Activated CD4-positive, alpha-beta T cell treated with anti-CD3 and anti-CD28 coated beads, Interleukin-2, amount 50 U/mL, for 16 hours (primary cell): ENCODE data around the gene ARHGEF17.

ENCODE experiments used
- DNase-seq: peaks from one replicate; pipeline ENCODE4 v3.0.0-alpha.2; 2020

ARHGEF17 gene

DNA sequence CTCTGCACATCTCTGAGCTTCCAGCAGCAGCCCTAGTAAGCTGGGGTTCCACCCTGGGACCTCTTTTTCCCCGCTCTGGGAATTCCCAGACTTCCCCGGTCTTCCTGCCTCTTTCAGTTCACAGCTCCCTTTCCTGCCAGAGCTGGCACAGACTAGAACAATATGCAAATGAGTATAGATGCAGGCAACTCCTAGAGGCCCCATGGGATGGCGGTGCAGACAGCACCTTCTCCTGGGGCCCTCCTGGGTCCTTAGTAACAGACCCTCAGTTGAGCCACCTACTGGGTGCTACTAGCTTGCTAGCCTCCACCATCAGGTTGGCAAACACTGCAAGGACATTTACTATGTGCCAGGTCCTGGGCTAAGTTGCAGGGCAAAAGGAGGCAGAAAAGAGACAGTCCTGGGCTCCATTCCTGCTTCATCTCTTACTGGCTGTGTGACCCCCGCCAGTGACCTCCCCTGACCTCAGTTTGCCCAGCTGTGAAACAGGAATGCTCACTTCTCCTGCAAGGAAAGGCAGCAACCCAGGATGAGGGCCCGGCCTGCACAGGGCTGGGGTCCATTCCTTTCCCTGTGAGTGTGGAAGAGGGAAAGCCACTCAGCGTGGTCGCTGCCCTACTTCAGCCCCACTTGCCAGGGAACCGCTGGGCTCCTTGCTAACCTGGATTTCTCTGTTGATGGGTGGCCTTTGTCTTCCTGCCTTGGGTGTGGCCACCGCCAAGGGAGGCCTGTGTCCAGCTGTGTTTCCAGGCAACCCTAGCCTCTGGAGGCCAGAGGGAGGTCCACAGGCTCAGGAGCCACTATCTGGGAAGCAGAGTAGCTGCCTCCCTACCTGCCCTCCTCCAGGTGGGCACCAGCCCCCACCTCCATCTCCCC is 75.4 kb downstream of the ARHGEF17 start:
- no peak for DNase-seq

DNA sequence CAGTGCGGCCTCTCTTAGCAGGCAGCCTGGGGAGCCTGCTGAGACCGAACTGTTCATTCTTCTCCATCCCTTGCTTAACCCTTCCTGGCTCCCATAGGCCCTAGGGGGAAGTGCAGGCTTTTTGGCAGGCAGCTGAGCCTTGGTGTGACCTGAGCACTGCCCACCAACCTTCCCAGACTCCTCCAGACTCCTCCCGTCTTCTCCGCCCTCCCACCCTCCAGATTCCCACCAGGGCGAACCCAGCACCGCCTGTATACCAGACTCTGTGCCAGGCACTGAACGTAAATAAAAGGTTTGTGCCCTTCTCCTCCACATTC is 76.0 kb downstream of the ARHGEF17 start:
- no peak for DNase-seq

DNA sequence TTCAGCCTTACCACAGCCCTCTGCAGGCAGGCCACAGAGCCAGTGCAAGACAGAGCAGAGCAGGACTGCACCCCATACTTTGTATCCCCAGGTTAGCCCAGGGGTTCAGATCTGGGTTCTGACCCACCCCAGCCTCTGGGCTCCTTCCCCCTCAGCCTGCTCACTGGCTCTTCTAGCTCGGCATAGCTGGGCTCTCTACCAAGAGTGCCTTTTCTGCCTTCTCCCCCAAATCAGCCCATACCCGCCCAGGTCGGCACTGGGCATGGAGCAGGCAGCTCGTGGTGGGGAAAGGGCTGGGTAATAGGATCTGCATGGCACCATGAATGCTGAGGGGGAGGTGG is 76.4 kb downstream of the ARHGEF17 start:
- DNase-seq = no peak

GRCh38 chr11:73384872-73385689 is 77.0 kb downstream of the ARHGEF17 start:
- peak; percentile 48 for DNase-seq

DNA sequence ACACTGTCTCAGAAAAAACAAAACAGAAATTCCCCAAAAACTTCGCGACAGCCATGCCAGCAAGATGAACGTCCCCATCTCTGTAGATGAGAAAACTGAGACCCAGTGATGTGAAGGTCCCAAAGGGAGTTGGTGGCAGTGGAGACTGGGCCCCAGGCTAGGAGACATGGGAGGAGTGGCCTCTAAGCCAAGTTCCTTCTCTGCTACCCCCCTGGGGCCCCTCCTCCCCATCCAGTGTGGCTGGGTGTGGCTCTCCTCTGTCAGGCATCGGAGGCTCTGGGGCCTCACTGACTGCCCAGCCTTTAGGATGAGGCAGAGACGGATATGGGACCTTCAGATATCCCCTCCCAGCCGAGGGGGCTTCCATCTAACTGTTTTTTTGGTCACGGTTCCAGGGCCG is 77.9 kb downstream of the ARHGEF17 start:
- no peak for DNase-seq

DNA sequence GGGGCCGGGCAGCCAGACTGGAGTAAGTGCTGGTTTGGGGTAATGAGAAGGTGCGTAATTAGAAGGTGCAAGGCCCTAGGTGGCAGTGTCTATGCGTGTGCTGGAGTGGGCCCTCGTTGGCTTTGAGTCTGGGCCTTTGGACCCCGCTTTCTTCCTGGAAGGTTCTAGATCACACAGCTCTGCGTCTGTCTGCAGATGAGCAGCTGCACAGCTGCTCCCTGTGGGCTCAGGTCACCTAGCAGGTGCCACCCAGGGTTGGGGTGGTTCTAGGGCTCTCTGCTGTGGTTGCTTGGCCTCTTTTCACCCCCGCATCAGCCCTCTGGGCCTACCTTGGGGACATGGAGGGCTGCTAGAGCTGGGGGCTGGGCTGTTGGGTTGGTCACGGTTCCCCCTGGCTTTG is 78.5 kb downstream of the ARHGEF17 start:
- no peak for DNase-seq

GRCh38 chr11:73387594-73388264 is 79.7 kb downstream of the ARHGEF17 start:
- DNase-seq = no peak

DNA sequence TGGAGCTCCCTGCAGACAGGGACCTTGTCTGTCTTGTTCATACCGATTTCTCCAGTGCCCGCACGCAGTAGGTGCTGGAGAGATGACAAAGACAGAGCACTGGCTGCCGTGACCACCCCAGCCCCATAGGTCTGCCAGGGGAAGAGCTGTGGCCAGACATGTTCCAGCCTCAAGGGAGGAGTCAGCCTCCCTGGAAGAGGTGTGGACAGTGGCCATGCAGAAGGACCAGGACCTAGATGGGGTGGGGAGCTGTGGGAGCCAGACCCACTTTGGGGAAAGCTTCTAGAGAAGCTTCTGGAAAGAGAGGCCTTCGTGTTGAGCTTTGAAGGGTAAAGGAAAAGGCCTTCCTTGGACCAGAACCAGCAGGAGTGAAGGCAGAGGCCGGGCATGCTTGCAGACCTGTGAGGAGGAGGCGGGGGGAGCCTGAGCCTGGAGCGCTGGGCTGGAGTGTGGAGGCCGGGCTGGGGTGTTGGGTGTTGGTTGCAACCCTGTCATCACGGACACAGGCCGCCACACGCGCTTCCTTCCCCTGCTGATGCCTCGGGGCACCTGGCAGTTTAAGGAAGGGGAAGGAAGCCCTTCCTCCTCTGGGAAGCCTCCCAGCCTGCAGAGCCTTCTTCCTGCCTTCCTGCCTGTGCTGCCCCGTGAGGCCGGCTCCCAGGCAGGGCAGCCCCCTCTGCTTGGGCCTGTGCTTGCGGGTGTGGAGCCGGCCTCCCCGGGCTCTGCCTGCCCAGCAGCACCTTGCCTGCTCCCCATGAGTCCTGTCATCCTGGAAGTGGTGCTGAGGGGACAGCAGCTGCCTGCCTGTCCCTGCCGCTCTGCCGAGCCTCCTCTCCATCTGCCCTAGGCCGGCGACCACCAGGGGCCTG is 80.4 kb downstream of the ARHGEF17 start:
- DNase-seq = no peak

DNA sequence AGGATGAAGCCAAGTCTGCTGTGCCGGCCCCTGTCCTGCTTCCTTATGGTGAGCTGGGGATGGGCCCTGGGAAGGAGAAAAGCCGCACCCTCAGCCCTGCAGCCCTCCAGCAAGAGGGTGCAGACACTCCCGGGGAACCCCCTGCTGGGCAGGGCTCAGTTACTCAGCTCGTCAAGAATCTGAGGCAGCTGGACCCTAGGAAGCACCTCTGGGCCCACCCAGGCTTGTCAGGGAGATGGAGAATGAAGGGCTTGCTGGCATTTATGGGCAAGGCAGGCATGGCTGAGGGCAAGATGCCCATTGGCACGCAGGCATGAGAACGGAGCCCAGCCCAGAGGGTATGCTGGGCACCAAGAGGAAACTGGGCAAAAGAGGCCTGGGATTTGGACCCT is 81.1 kb downstream of the ARHGEF17 start:
- no peak for DNase-seq

DNA sequence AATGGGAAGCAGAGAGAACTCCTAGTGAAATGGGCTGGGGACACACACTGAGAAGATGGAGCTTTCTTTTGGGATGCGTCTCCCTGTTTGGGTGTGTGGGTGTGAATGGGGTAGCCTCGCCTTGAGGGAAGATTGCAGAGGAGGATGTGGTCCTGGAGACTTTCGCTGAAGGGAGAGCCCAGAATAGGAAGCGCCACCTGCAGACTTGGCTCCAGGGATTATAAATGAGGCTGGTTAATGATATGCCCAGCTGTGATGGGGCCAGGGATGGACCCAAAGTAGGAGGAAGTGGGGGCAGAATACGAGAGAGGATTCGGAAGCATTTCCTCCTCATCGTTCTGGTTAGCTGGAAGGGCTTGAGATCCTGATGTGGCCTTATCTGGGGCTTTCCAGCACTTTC is 81.8 kb downstream of the ARHGEF17 start:
- DNase-seq = no peak

GRCh38 chr11:73390601-73391565 is 82.8 kb downstream of the ARHGEF17 start:
- no peak for DNase-seq

- no peak for DNase-seq
These were observed 83.6 kb downstream of the ARHGEF17 start for GRCh38 chr11:73391665-73392064.

GRCh38 chr11:73392108-73393010 is 84.3 kb downstream of the ARHGEF17 start:
- DNase-seq = no peak

DNA sequence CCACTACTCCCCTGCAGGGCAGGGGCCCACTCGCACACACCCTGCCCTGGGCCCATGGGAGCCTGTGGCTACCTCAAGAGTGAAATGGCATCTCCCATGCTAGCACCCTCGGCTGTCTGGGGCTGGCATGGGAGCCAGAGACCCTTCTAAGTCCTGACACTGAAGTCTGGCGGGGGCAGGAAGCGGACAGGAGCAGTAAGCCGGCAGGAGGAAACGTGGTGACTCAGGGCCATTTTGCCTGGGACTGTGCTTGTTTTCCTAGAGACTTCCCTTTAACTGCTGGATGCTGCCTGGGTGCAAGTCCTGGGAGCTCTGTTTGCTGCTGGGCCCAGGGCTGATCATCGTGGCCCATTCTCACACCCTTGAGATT is 84.9 kb downstream of the ARHGEF17 start:
- no peak for DNase-seq

DNA sequence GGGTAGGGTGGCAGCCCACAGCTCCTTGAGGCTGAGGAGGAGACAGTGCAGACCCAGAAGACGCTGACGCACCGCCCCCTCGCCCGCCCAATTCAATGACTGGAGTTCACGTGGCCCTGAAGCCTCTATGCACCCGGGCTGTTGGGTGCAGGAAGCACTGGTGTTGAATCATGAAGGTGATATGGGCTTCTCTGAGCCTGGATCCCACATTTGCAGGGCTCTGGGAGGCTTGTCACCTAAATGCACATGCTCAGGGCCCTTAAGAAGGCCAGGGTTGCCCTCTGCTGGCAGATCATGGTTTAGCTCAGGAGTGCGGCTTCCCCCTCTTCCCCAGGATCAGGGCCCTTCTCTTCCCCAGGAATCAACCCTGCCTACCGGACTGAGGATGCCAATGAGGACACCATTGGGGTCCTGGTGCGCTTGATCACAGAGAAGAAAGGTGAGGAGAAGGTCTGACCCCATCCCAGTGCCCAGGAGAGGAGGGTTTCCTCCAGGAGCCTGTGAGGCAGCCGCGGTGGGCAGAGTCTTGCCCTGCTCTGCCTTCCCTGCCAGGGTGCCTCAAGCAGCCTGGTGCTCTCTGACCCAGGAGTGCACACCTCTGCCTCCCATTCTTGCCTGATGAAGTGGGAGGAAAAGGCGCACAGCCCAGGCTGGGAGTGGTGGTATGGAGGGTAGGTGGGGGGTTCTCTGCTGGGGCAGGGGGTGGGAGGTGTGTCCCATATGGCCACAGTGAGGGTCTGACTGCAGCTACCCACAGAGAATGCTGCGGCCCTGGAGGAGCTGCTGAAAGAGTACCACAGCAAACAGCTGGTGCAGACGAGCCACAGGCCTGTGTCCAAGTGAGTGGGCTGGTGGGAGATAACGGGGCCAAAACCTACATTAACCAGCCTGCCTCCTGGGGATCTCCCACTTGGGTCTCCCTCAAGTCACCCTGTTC is 85.7 kb downstream of the ARHGEF17 start:
- peak; percentile 67 for DNase-seq

DNA sequence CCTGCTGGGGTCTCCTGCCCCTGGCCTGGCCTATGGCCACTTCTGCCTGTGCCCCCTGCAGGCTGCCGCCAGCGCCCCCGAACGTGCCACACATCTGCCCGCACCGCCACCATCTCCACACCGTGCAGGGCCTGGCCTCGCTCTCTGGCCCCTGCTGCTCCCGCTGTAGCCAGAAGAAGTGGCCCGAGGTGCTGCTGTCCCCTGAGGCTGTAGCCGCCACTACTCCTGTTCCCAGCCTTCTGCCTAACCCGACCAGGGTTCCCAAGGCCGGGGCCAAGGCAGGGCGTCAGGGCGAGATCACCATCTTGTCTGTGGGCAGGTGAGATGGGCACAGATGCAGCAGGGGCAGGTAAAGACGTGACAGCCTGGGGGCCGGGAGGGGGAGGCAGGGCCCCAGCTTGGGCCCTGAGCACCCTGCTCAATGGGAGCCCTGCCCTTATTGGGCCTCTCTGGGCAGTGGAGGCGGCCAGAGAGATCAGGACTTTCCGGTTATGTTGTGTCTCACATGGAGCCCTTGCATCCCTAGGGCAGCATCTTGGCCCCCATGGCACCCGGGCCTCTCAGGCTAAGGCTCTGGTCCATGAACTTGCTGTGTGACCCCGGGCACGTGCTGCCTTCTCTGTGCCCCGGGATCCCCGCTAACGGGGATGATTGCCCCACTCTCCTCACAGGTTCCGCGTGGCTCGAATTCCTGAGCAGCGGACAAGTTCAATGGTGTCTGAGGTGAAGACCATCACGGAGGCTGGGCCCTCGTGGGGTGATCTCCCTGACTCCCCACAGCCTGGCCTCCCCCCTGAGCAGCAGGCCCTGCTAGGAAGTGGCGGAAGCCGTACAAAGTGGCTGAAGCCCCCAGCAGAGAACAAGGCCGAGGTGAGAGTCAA is 86.6 kb downstream of the ARHGEF17 start:
- no peak for DNase-seq

DNA sequence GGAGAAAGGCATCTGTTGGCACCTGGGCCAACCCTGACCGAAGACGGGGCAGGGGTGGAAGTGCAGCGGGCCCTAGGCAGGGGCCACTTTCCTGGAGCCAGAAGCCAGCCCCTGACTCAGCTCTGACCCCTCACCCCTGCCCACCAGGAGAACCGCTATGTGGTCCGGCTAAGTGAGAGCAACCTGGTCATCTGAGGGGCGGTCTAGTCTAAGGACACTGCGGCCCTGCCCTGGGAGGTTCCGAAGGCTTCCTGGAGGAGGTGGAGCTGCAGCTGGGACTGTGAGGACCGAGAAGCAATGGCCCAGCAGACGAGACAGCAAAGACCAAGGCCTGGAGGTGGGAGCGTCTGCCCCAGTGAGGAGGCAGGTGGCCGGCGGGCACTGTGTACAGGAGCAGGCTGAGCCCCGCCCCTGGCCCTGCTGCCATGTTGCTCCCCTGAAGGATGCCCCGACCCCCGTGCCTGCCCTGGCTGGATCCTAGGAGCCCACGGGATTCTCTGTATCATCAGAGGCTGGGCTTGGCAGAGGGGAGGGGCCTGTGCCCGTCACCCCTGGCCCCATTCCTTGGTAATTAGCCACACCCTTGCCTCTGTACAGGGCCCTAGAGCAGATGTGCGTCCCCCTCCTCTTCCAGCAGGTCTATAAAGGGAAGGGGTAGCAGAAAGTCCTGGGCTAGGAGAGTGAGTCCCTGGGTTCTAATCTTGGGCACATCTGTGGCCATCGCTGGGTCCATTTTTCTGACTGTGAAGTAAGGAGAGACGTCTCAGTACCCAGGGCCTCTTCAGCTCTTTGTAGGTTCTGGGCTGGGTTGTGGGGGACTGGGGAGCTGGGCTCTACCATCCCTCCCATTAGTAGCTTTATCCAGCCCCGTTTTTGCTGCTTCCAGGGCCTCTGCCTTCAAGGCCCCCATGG is 87.5 kb downstream of the ARHGEF17 start:
- no peak for DNase-seq
